ENCODE results near the gene FNDC3B. TPM values are rescaled to one million over a fixed set of nuclear protein-coding genes. Genes with fewer than 3 reads are reported as not detected.
A peak's percentile ranks its signal among the peaks of the same experiment; 100 is the strongest.

The FNDC3B gene
- total and polyA plus RNA-seq, 2 donors (not counting 3 experiments of a cell fraction or from before 2014, with no cell fraction given), result 91.6 to 295 TPM

DNA sequence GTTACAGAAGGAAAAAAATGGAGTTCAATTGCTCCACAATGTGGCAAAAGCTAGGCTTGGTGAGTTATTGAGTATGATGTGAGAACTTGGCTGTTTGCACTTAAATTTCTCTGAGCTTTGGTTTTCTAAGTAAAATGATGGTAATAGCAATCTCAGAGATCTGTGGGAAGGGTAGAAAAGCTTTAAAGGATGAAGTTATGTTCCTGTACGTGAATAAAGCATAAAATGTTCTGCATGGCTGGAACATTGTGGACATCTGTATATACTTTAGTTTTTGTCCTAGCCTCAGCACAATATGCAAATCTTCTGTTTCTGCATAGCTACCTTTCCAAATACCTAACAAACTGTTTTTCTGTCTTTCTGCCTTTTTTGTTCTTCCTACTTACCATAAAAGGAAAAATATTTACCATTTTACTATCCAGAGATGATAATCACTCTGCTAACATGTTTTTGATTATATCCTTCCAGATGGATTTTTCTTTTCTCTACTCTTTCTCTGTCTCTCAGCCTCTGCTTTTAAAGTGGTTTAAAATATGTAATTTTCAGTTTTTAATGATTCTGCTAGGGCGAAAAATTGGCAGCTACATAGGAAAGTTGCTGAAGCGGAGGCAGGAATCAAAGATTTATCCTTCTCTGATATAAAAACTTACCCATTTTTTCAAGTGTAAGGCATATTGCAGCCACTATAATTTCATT is 188.1 kb downstream of the FNDC3B start:
- intact Hi-C loops (cut with micrococcal nuclease) (no loop called here), dilution Hi-C loops (cut with MboI; ENCODE audit: extremely low pct_ligation_motif_present, low sequenced_read_pairs) (no loop called here)
- no peaks in the 10 kb centered on the region for H3K9me1 ChIP-seq (replicated peaks; ENCODE audit: control insufficient read depth, extremely low read depth, insufficient read depth, low read length)
- H3K9ac ChIP-seq (replicated peaks; ENCODE audit: extremely low read depth, insufficient read depth, low read length), result no peak overlapping the region
- H3K79me2 ChIP-seq (ENCODE audit: control insufficient read depth, insufficient read depth, low read length), result peaks cover 69% of the 10 kb centered on the region
- H3K9me3 ChIP-seq (replicated peaks; ENCODE audit: control insufficient read depth, insufficient read depth, low read length), result no peaks in the 10 kb centered on the region
- POLR2A ChIA-PET, result no interaction called here
- H2AFZ ChIP-seq (ENCODE audit: low read depth, low read length), result no peak overlapping the region
- H3K27ac ChIP-seq (ENCODE audit: insufficient read depth, low read depth, low read length), result no peak overlapping the region
- TF ChIP-seq GATA2 (IDR thresholded peaks at IDR 0.05; ENCODE audit: insufficient read depth, insufficient read length, low read depth, low read length), result no peak
- no peak for TF ChIP-seq EZH2 (IDR thresholded peaks at IDR 0.05; ENCODE audit: borderline replicate concordance, low read depth, low read length, severe bottlenecking)
- FAIRE-seq, result no peak
- H3K27me3 ChIP-seq (ENCODE audit: control insufficient read depth in 2 of 2, insufficient read depth in 2 of 2, low read length in 2 of 2), result no peaks in the 10 kb centered on the region
- peaks cover 6 to 17% of the 10 kb centered on the region in 2 experiments for H3K36me3 ChIP-seq (ENCODE audit: control insufficient read depth in 2 of 2, extremely low read depth in 1 of 2, insufficient read depth in 2 of 2, low read length in 2 of 2)
- CTCF ChIA-PET, result interaction anchor here (1.5 kb wide), 1 partner anchor 10 kb away, joined by 6 read pairs; no protein-coding TSS in a partner anchor
- no peak for DNase-seq (ENCODE audit: low read depth, low spot score)
- no peaks in the 10 kb centered on the region for H3K4me1 ChIP-seq (ENCODE audit: control insufficient read depth, extremely low read depth, insufficient read depth, low read length)
- no TSS peak for BruUV-seq (replicated peaks)
- H4K20me1 ChIP-seq (replicated peaks; ENCODE audit: control insufficient read depth, extremely low read depth, insufficient read depth, low read length), result peaks cover 18% of the 10 kb centered on the region
- H3K4me2 ChIP-seq (ENCODE audit: insufficient read depth, low read length), result no peak overlapping the region
- H3K4me3 ChIP-seq (replicated peaks in 1 of 3; ENCODE audit: insufficient read depth in 1 of 3, low read depth in 1 of 3, low read length in 3 of 3), result no peak overlapping the region

DNA sequence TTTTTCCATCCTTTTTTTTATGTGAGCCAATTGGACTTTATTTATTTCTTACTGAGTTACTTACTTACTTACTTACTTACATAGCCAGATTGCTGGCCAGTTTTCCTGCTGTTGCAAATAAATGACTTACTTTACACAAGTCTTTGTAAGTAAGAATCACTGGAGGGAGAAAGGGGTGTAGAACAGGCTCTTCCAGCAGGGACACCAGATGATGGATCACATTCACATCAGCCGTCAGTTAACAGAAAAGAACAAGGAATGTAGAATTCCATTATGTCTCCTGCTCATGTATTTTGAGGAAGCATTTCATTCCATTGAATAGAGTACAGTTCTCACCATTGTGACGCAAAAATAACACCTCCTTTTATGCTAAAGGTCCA is 188.6 kb downstream of the FNDC3B start:
- Histone ChIP-seq H3K27me3 (ENCODE audit: control insufficient read depth in 2 of 2, insufficient read depth in 2 of 2, low read length in 2 of 2) (no peaks in the 10 kb centered on the region), H3K79me2 (ENCODE audit: control insufficient read depth, insufficient read depth, low read length) (peaks cover 66% of the 10 kb centered on the region), H4K20me1 (replicated peaks; ENCODE audit: control insufficient read depth, extremely low read depth, insufficient read depth, low read length) (peaks cover 15% of the 10 kb centered on the region), H2AFZ (ENCODE audit: low read depth, low read length) (no peak overlapping the region), H3K4me3 (replicated peaks in 1 of 3; ENCODE audit: insufficient read depth in 1 of 3, low read depth in 1 of 3, low read length in 3 of 3) (no peak overlapping the region), H3K4me2 (ENCODE audit: insufficient read depth, low read length) (no peak overlapping the region), H3K9me3 (replicated peaks; ENCODE audit: control insufficient read depth, insufficient read depth, low read length) (no peaks in the 10 kb centered on the region), H3K9ac (replicated peaks; ENCODE audit: extremely low read depth, insufficient read depth, low read length) (no peak overlapping the region), H3K9me1 (replicated peaks; ENCODE audit: control insufficient read depth, extremely low read depth, insufficient read depth, low read length) (no peaks in the 10 kb centered on the region), H3K27ac (ENCODE audit: insufficient read depth, low read depth, low read length) (no peak overlapping the region), H3K36me3 (ENCODE audit: control insufficient read depth in 2 of 2, extremely low read depth in 1 of 2, insufficient read depth in 2 of 2, low read length in 2 of 2) (peaks cover 9 to 17% of the 10 kb centered on the region in 2 experiments), H3K4me1 (ENCODE audit: control insufficient read depth, extremely low read depth, insufficient read depth, low read length) (no peaks in the 10 kb centered on the region)
- intact Hi-C loops (cut with micrococcal nuclease), result no loop called here
- TF ChIP-seq, protein P1, sequence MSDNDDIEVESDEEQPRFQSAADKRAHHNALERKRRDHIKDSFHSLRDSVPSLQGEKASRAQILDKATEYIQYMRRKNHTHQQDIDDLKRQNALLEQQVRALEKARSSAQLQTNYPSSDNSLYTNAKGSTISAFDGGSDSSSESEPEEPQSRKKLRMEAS (IDR thresholded peaks at IDR 0.05; ENCODE audit: insufficient read depth, insufficient read length), result no peak
- TF ChIP-seq MYC (IDR thresholded peaks at IDR 0.05; ENCODE audit: low read depth, low read length) (no peak), POLR2A (IDR thresholded peaks at IDR 0.05; ENCODE audit: low read depth, low read length) (no peak), GATA2 (IDR thresholded peaks at IDR 0.05; ENCODE audit: insufficient read depth, insufficient read length, low read depth, low read length) (no peak), EZH2 (IDR thresholded peaks at IDR 0.05; ENCODE audit: borderline replicate concordance, low read depth, low read length, severe bottlenecking) (no peak), JUN (IDR thresholded peaks at IDR 0.05; ENCODE audit: borderline replicate concordance, insufficient read depth, insufficient read length, low read depth) (no peak), POLR2AphosphoS5 (IDR thresholded peaks at IDR 0.05; ENCODE audit: insufficient read depth, low read depth, low read length) (no peak), FOS (IDR thresholded peaks at IDR 0.05; ENCODE audit: borderline replicate concordance, insufficient read depth, low read length) (no peak)
- TF ChIP-seq, protein P2, sequence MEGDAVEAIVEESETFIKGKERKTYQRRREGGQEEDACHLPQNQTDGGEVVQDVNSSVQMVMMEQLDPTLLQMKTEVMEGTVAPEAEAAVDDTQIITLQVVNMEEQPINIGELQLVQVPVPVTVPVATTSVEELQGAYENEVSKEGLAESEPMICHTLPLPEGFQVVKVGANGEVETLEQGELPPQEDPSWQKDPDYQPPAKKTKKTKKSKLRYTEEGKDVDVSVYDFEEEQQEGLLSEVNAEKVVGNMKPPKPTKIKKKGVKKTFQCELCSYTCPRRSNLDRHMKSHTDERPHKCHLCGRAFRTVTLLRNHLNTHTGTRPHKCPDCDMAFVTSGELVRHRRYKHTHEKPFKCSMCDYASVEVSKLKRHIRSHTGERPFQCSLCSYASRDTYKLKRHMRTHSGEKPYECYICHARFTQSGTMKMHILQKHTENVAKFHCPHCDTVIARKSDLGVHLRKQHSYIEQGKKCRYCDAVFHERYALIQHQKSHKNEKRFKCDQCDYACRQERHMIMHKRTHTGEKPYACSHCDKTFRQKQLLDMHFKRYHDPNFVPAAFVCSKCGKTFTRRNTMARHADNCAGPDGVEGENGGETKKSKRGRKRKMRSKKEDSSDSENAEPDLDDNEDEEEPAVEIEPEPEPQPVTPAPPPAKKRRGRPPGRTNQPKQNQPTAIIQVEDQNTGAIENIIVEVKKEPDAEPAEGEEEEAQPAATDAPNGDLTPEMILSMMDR (IDR thresholded peaks at IDR 0.05; ENCODE audit: extremely low read depth in 1 of 2, insufficient read depth in 1 of 2, low read depth in 1 of 2, low read length in 2 of 2), result no peak
- FAIRE-seq (no peak), DNase-seq (ENCODE audit: low read depth, low spot score) (no peak)
- dilution Hi-C loops (cut with MboI; ENCODE audit: extremely low pct_ligation_motif_present, low sequenced_read_pairs), result no loop called here
- BruUV-seq (replicated peaks), result TSS peak; percentile 2
- POLR2A ChIA-PET, result no interaction called here
- CTCF ChIA-PET, result no interaction called here
